ENCODE measurements around the gene HOXA13.

HOXA13 gene

DNA sequence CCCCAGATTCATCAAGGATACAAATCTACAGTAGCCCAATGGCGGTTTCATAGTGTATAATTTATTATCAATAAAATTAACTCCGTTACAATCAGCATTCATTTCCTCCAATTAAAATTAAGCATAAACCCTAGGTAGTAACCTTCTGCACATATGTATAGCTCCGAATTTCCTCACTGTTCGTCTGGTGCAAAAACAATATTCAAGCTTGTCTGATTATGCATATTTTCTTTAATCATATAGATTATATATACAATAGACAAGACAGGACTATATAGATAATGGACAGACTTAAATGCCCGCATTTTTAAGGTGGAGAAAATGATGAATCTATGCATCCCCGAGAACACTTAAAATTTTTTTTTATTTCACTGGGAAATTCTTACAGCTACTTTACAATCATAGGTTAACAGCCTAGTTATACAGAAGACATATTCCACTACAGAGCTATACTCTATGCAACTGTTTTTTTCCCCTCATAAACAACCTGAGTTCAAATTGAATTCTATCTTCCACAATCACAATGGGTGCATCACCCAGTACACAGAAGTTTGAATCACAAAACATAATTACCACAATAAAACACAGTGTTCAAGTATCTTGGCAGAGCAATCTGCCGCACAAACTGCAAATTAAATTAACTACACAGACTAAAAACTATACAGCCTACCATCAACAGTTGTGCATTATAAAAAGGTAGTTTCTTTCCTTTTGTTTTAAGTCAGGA, 37.2 kb downstream of the HOXA13 start:
- ATAC-seq (ENCODE audit: low read depth) (no peak), DNase-seq (ENCODE audit: low spot score in 2 of 2) (no peak)
- Mint-ChIP-seq H3K27ac (no peak overlapping the region), H3K9me3 (peaks cover 2% of the 10 kb centered on the region), H3K4me1 (peaks cover 16% of the 10 kb centered on the region), H3K27me3 (peaks cover 28% of the 10 kb centered on the region), H3K4me3 (no peak overlapping the region), H3K36me3 (peaks cover 2% of the 10 kb centered on the region)

- Mint-ChIP-seq H3K9me3 (peaks cover under 1% of the 10 kb centered on the region), H3K36me3 (peaks cover 2% of the 10 kb centered on the region), H3K4me3 (no peak overlapping the region), H3K27ac (no peak overlapping the region), H3K4me1 (peaks cover 17% of the 10 kb centered on the region), H3K27me3 (peaks cover 28% of the 10 kb centered on the region)
- DNase-seq (ENCODE audit: low spot score in 2 of 2) (peak in 1 of 2 donors; percentile 12), ATAC-seq (ENCODE audit: low read depth) (no peak)
Measured at GRCh38 chr7:27161721-27162560, 38.0 kb downstream of the HOXA13 start.

- Mint-ChIP-seq H3K4me3 (peak overlapping the region; percentile 78), H3K27ac (no peak overlapping the region), H3K27me3 (peaks cover 29% of the 10 kb centered on the region), H3K36me3 (peaks cover 2% of the 10 kb centered on the region), H3K4me1 (peaks cover 17% of the 10 kb centered on the region), H3K9me3 (no peaks in the 10 kb centered on the region)
- DNase-seq (ENCODE audit: low spot score in 2 of 2) (no peak), ATAC-seq (ENCODE audit: low read depth) (peak; percentile 41)
Measured at GRCh38 chr7:27161214-27161720, 38.6 kb downstream of the HOXA13 start.

GRCh38 chr7:27160546-27161213, 39.2 kb downstream of the HOXA13 start:
- DNase-seq (ENCODE audit: low spot score in 2 of 2) (peak; percentile 87 to 92), ATAC-seq (ENCODE audit: low read depth) (peak; percentile 77)
- Mint-ChIP-seq H3K4me1 (peaks cover 17% of the 10 kb centered on the region), H3K36me3 (peaks cover 2% of the 10 kb centered on the region), H3K9me3 (no peaks in the 10 kb centered on the region), H3K4me3 (peak overlapping the region; percentile 78), H3K27me3 (peaks cover 29% of the 10 kb centered on the region), H3K27ac (peak overlapping the region; percentile 33)

- DNase-seq (ENCODE audit: low spot score in 2 of 2) (peak in 1 of 2 donors; percentile 51), ATAC-seq (ENCODE audit: low read depth) (peak; percentile 23)
- peaks cover 31% of the 10 kb centered on the region for H3K27me3 Mint-ChIP-seq
- peaks cover 2% of the 10 kb centered on the region for H3K36me3 Mint-ChIP-seq
- H3K27ac Mint-ChIP-seq, result peak overlapping the region; percentile 33
- H3K4me3 Mint-ChIP-seq, result peak overlapping the region; percentile 59
- peaks cover 1% of the 10 kb centered on the region for H3K9me3 Mint-ChIP-seq
- H3K4me1 Mint-ChIP-seq, result peaks cover 20% of the 10 kb centered on the region
Measured at GRCh38 chr7:27160145-27160545, 39.7 kb downstream of the HOXA13 start.

DNA sequence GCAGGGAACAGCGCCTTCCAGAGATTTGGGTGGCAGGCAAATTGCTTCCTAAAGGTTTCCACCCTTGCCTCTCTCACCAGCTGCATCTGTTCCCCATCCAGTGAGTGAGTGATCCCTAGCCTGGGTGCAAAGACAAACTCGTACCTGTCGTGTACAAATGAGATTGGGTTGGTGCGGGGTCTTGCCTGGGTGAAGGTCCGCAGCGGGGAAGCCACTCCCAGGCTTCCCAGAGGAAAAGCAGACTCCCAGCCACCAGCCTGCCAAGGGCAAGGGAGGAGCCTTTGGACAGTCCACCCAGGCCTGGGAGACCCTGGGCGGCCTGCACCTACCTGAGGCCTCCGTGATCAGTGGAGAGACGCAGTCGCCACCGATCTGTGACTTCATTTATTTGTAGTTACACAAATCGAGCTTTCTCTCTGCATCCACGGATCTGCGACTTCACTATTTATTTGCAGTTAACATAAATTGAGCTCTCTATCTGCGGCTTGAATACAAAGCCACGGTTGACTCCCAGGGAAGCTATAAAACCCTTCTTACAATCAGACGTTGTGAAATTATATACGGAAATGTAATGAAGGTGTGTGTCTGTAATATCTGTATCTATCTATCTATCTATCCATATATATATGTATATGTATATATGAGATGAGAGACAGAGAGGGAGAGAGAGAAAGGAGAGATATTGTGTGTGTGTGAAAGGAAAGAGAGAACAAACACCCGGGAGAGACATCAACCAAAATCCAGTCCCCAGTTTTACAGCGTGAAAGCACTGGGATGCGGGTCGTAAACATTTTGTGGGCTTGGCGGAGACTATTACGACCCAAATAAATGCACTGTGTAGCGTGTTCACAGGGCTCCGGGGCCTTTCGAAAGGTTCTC, 40.4 kb downstream of the HOXA13 start:
- H3K9me3 Mint-ChIP-seq, result peaks cover 1% of the 10 kb centered on the region
- peaks cover 22% of the 10 kb centered on the region for H3K4me1 Mint-ChIP-seq
- no peak for DNase-seq (ENCODE audit: low spot score in 2 of 2)
- H3K27ac Mint-ChIP-seq, result peak overlapping the region; percentile 33
- H3K36me3 Mint-ChIP-seq, result peaks cover 2% of the 10 kb centered on the region
- H3K4me3 Mint-ChIP-seq, result peak overlapping the region; percentile 61
- ATAC-seq (ENCODE audit: low read depth), result no peak
- H3K27me3 Mint-ChIP-seq, result peaks cover 35% of the 10 kb centered on the region

DNA sequence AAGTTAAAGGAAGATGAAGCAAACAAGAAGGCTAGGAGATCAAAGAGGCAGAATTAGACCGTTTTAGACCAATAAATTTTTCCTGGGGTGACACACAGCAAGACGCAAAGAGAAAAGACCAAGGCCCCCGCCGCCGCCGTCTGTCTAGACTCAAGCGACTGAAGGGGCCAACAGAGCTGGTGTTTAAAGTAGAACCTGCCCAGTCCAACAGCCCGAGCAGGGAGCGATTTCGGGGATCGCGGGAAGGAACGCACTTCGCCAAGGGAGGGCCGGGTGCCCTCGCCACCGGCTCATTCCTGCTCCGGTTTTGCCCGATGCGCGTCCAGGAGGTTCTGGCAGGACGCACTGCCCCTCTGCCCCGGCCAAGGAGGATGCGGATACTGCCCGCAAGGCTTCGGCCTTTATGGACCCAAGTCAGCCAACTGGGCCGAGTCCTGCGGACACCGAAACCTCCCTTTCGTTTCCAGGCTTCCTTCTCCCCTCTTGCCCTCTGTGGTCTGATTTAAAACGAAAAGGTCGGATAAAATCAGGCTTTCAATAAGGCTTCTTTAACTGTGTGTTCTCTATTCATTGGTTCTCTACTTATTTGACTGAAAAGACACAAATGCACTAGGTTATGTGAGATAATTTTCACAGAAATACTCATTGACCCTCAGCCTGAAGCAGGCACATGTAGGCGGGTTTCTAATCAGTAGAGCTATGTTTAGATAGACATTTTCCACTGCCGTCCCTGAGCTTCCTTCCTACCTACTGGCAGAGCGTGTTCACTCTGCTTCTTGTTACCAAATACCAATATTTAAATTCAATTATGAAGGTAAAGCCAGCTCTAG, 41.2 kb downstream of the HOXA13 start:
- Mint-ChIP-seq H3K4me1 (peaks cover 20% of the 10 kb centered on the region), H3K9me3 (peaks cover 1% of the 10 kb centered on the region), H3K27me3 (peaks cover 38% of the 10 kb centered on the region), H3K36me3 (peaks cover 2% of the 10 kb centered on the region), H3K4me3 (no peak overlapping the region), H3K27ac (peak overlapping the region; percentile 78)
- DNase-seq (ENCODE audit: low spot score in 2 of 2) (no peak), ATAC-seq (ENCODE audit: low read depth) (no peak)

DNA sequence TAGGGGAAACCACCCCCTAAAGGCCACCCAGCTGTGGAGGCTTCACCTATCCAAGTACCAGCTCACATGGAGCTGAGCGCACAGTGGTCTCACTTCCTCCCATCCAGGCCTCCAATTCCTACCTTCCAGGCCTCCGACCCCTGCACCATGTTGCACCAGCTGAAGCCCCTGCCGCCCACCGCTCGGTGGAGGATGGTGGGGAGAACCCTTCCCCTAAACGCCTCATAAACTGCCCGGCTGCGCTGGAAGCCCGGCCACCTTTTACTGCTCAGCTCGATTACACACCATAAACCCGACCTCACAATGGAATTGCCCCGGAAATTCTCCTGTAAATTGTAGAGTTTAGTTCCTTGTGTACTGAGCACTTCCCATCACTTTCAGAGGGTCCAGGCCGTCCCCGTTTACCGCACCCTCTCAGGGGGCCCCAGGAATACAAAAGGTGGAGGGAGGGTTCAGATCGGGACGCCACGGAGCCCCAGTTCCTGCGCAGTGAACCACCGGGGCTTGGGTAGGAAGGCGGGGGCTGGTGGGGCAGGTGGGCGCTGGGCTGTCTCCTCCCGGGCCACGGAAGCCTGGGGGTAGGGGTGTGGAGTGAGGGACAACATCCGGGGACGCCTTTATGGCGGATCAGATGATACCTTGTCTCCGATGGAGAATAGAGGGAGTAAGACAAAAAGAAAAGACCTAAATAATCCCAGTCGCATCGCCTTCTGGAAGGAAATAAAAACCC, 42.0 kb downstream of the HOXA13 start:
- Mint-ChIP-seq H3K4me1 (peaks cover 20% of the 10 kb centered on the region), H3K4me3 (no peak overlapping the region), H3K27ac (peak overlapping the region; percentile 78), H3K27me3 (peaks cover 40% of the 10 kb centered on the region), H3K9me3 (peaks cover 1% of the 10 kb centered on the region), H3K36me3 (peaks cover 2% of the 10 kb centered on the region)
- DNase-seq (ENCODE audit: low spot score in 2 of 2), result no peak
- no peak for ATAC-seq (ENCODE audit: low read depth)

- Mint-ChIP-seq H3K27ac (peak overlapping the region; percentile 86), H3K4me1 (peaks cover 20% of the 10 kb centered on the region), H3K4me3 (no peak overlapping the region), H3K36me3 (peaks cover 2% of the 10 kb centered on the region), H3K27me3 (peaks cover 41% of the 10 kb centered on the region), H3K9me3 (peaks cover 1% of the 10 kb centered on the region)
- DNase-seq (ENCODE audit: low spot score in 2 of 2) (no peak), ATAC-seq (ENCODE audit: low read depth) (no peak)
Measured at GRCh38 chr7:27156916-27157701, 42.8 kb downstream of the HOXA13 start.

DNA sequence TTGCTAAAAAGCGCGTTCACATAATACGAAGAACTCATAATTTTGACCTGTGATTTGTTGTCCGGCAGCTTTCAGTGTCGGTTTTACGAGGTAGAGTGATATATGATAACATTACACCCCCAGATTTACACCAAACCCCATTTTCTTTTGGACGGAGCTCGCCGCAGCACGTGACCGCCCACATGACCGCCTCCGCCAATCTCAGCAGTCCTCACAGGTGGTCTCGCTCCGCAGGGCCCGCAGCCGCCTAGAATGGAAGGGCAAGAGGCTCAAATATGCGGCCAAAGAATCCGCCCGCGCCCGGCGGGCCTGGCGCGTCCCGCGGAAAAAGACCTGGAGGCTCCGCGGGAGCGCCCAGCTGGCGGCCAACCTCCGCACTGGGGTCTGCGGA, 43.4 kb downstream of the HOXA13 start, which contains the start of gene HOXA7:
Gene HOXA7 (minus strand): TSS at position 168 of the 391 bp plus-strand sequence. CDS start 130 bp downstream, at position 38.
- no peak for DNase-seq (ENCODE audit: low spot score in 2 of 2)

GRCh38 chr7:27155816-27156507, 43.9 kb downstream of the HOXA13 start:
- Mint-ChIP-seq H3K36me3 (peaks cover 2% of the 10 kb centered on the region), H3K4me1 (peaks cover 27% of the 10 kb centered on the region), H3K9me3 (peaks cover 1% of the 10 kb centered on the region), H3K4me3 (peak overlapping the region; percentile 3), H3K27me3 (peaks cover 47% of the 10 kb centered on the region), H3K27ac (peak overlapping the region; percentile 46)
- DNase-seq (ENCODE audit: low spot score in 2 of 2), result no peak
- no peak for ATAC-seq (ENCODE audit: low read depth)

More for the DNA sequence above, 43.4 kb downstream of the HOXA13 start, which contains the start of gene HOXA7:
- Mint-ChIP-seq H3K27me3 (peaks cover 47% of the 10 kb centered on the region), H3K4me1 (peaks cover 24% of the 10 kb centered on the region), H3K27ac (peak within 1 kb of the TSS; percentile 86), H3K4me3 (peak within 1 kb of the TSS; percentile 3), H3K36me3 (peaks cover 2% of the 10 kb centered on the region), H3K9me3 (peaks cover 1% of the 10 kb centered on the region)
- no peak for ATAC-seq (ENCODE audit: low read depth)

Measured in memory B cell (primary cell).